ENCODE data around the gene PM20D1. TPM values are rescaled to one million over a fixed set of nuclear protein-coding genes. Genes with fewer than 3 reads are reported as not detected.

PM20D1 gene
- polyA plus RNA-seq, 1 of the 3 experiments (the other 2 are of a cell fraction), result not detected

DNA sequence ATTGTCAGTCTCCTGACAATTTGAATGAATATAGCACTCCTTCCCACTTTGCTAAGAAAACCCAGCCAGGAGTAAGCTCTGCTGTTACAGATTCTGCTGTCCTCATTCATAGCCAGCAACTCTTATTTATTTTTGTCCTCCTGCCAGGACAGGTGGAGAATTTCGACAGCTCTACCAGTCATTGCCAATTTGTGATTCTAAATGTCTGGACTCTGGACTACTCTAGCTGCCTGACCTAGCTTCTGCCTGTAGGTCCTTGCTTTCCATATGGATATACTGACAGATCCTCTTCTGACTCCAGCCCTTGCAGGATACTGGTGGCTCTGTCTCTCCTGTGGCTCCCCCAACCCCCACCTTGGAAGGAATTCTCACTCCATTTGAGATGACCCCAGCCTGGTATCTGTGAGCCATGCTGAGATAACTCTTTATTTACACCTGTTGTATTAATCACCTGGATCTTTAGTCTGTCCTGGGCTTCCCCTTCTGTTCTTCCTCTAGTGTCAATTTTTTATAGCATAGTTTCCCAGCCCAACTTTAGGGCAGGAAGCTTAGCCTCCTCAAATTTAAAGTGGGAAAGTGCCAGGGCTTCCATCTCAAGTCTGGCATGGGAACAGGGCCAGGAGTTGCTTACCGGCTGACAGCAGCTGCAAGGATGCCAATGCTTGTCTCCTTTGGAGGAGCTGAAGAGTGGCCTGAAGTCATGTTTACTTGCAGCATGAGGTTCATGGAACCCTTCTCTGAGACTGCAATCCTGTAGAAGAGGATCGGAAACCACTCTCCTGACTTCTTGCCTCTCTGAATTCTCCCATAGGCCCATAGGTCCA lies 6.7 kb downstream of the PM20D1 start:
- H3F3A ChIP-seq (replicated peaks; ENCODE audit: insufficient read depth), result no peaks in the 10 kb centered on the region
- no peak for DNase-seq
- no peak overlapping the region for H3K4me2 ChIP-seq
- no peak overlapping the region for H2AFZ ChIP-seq (ENCODE audit: low read depth)
- WGBS (ENCODE audit: low lambda C conversion rate), result 74% methylated on average over 3 of the region's 3 CpGs
- H3K4me3 ChIP-seq (ENCODE audit: low read depth in 2 of 2, low read length in 1 of 2), result no peak overlapping the region
- no peak for TF ChIP-seq TAF1 (IDR thresholded peaks at IDR 0.05; ENCODE audit: borderline replicate concordance, low read depth, low read length)
- TF ChIP-seq GABPA (IDR thresholded peaks at IDR 0.05; ENCODE audit: low read depth), result no peak
- TF ChIP-seq EZH2phosphoT487 (IDR thresholded peaks at IDR 0.05; ENCODE audit: borderline replicate concordance, low read depth), result no peak
- no peak for TF ChIP-seq YY1 (IDR thresholded peaks at IDR 0.05; ENCODE audit: low read depth)
- TF ChIP-seq, protein P1, sequence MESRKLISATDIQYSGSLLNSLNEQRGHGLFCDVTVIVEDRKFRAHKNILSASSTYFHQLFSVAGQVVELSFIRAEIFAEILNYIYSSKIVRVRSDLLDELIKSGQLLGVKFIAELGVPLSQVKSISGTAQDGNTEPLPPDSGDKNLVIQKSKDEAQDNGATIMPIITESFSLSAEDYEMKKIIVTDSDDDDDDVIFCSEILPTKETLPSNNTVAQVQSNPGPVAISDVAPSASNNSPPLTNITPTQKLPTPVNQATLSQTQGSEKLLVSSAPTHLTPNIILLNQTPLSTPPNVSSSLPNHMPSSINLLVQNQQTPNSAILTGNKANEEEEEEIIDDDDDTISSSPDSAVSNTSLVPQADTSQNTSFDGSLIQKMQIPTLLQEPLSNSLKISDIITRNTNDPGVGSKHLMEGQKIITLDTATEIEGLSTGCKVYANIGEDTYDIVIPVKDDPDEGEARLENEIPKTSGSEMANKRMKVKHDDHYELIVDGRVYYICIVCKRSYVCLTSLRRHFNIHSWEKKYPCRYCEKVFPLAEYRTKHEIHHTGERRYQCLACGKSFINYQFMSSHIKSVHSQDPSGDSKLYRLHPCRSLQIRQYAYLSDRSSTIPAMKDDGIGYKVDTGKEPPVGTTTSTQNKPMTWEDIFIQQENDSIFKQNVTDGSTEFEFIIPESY (IDR thresholded peaks at IDR 0.05; ENCODE audit: borderline replicate concordance, low read depth), result no peak
- no peak for TF ChIP-seq NRF1 (IDR thresholded peaks at IDR 0.05; ENCODE audit: low read depth, low read length)
- TF ChIP-seq, protein P2, sequence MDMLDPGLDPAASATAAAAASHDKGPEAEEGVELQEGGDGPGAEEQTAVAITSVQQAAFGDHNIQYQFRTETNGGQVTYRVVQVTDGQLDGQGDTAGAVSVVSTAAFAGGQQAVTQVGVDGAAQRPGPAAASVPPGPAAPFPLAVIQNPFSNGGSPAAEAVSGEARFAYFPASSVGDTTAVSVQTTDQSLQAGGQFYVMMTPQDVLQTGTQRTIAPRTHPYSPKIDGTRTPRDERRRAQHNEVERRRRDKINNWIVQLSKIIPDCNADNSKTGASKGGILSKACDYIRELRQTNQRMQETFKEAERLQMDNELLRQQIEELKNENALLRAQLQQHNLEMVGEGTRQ (IDR thresholded peaks at IDR 0.05; ENCODE audit: borderline replicate concordance, low read depth, low read length), result no peak
- TF ChIP-seq EP300 (IDR thresholded peaks at IDR 0.05; ENCODE audit: borderline replicate concordance in 1 of 2, low read depth in 1 of 2, low read length in 1 of 2), result no peak
- TF ChIP-seq, protein P3, sequence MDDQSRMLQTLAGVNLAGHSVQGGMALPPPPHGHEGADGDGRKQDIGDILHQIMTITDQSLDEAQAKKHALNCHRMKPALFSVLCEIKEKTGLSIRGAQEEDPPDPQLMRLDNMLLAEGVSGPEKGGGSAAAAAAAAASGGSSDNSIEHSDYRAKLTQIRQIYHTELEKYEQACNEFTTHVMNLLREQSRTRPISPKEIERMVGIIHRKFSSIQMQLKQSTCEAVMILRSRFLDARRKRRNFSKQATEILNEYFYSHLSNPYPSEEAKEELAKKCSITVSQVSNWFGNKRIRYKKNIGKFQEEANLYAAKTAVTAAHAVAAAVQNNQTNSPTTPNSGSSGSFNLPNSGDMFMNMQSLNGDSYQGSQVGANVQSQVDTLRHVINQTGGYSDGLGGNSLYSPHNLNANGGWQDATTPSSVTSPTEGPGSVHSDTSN (IDR thresholded peaks at IDR 0.05), result no peak
- TF ChIP-seq, protein P4, sequence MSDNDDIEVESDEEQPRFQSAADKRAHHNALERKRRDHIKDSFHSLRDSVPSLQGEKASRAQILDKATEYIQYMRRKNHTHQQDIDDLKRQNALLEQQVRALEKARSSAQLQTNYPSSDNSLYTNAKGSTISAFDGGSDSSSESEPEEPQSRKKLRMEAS (IDR thresholded peaks at IDR 0.05; ENCODE audit: low read depth), result no peak
- no peak for TF ChIP-seq JUND (IDR thresholded peaks at IDR 0.05)
- no peak for TF ChIP-seq MXI1 (IDR thresholded peaks at IDR 0.05; ENCODE audit: low read depth, low read length)
- H3K4me1 ChIP-seq (ENCODE audit: control insufficient read depth in 1 of 2, insufficient read depth in 2 of 2, low read depth in 1 of 2, low read length in 1 of 2), result peaks cover 0 to 12% of the 10 kb centered on the region in 2 experiments; a peak in 1 of 4 replicates
- H3K9ac ChIP-seq, result no peak overlapping the region
- no peaks in the 10 kb centered on the region for H4K20me1 ChIP-seq (ENCODE audit: insufficient read depth)
- CTCF ChIA-PET, result interaction anchor here (0.7 to 3.8 kb wide), 3 partner anchors 16 to 134 kb away, joined by 3 to 14 read pairs (median 3); no protein-coding TSS in a partner anchor
- H3K9me2 ChIP-seq, result no peaks in the 10 kb centered on the region
- POLR2A ChIA-PET, result no interaction called here
- no peak overlapping the region for H3K27ac ChIP-seq (ENCODE audit: low read depth in 2 of 2, low read length in 1 of 2)
- no peaks in the 10 kb centered on the region for H3K36me3 ChIP-seq (replicated peaks in 1 of 2; ENCODE audit: control insufficient read depth in 1 of 2, insufficient read depth in 2 of 2, low read length in 1 of 2)
- no peaks in the 10 kb centered on the region for H3K79me2 ChIP-seq (ENCODE audit: insufficient read depth)
- H3K9me3 ChIP-seq, result no peaks in the 10 kb centered on the region
- no peaks in the 10 kb centered on the region for H3K27me3 ChIP-seq (ENCODE audit: insufficient read depth)
